ENCODE results near the gene PALLD.
"Not testable (repeated sequence)": the region's sequence is repeated elsewhere in the genome, so short reads cannot be mapped to it uniquely, and the experiment has no call there.

Gene PALLD

GRCh38 chr4:168952821-168953246, 456.0 kb downstream of the PALLD start:
- DNase-seq (ENCODE audit: low read depth, low spot score) = not testable (repeated sequence)

- no peak for DNase-seq (ENCODE audit: low read depth, low spot score)
Observed at GRCh38 chr4:168955674-168956073, 458.8 kb downstream of the PALLD start.

- no peak for DNase-seq (ENCODE audit: low read depth, low spot score)
Observed at GRCh38 chr4:168960716-168961115, 463.9 kb downstream of the PALLD start.

GRCh38 chr4:168972596-168972995, 475.7 kb downstream of the PALLD start:
- no peak for DNase-seq (ENCODE audit: low read depth, low spot score)

Data from activated naive CD8-positive, alpha-beta T cell treated with anti-CD3 and anti-CD28 coated beads, Interleukin-2, amount 50 U/mL, for 16 hours (primary cell).